ENCODE data around the gene MINAR1.

Gene MINAR1

DNA sequence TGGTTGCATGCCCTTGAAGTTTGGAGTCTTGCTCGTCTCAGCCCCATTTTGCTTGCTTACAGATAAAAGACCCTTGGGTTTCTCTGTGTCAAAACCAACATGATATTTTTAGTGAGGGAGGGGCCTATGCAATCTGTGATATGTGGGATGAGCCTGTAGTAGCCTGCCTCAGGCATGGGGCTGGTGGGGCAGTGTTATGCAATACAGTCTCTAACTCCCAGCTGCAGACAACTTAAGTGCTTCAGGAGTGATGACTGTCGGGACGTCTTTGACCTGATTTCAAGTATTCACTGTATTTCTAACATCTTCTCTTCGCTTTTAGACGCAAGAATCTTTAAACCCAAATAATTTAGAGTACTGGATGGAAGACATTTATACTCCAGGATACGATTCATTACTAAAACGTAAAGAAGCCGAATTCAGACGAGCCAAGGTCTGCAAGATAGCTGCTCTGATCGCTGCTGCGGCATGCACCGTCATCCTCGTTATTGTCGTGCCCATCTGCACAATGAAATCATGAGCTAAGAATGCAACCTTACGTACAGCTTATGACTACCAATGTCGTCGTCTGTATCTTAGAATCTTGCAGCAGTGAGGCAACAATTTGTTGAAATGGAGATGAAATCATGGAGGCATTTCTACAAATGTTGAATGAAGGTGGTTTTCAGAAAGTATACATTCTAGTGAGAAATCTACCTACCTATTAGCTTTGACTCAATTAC is 35.9 kb downstream of the MINAR1 start:
- TF ChIP-seq CTCF (IDR thresholded peaks at IDR 0.05): no peak
- Histone ChIP-seq H3K27me3 (no peaks in the 10 kb centered on the region), H3K27ac (no peak overlapping the region), H3K36me3 (no peaks in the 10 kb centered on the region), H3K4me1 (no peaks in the 10 kb centered on the region), H3K4me3 (no peak overlapping the region), H3K9me3 (no peaks in the 10 kb centered on the region)
- DNase-seq: no peak
- intact Hi-C loops (cut with DNase I; ENCODE audit: low total_unique reads): no loop called here

GRCh38 chr15:79472446-79472845 is 40.3 kb downstream of the MINAR1 start:
- H3K4me1 ChIP-seq: no peaks in the 10 kb centered on the region
- no peaks in the 10 kb centered on the region for H3K9me3 ChIP-seq
- DNase-seq: no peak
- no peak overlapping the region for H3K4me3 ChIP-seq
- TF ChIP-seq CTCF (IDR thresholded peaks at IDR 0.05): no peak
- H3K27me3 ChIP-seq: no peaks in the 10 kb centered on the region
- H3K36me3 ChIP-seq: no peaks in the 10 kb centered on the region
- intact Hi-C loops (cut with DNase I; ENCODE audit: low total_unique reads): no loop called here
- no peak overlapping the region for H3K27ac ChIP-seq

GRCh38 chr15:79474252-79474651 is 42.1 kb downstream of the MINAR1 start:
- DNase-seq: no peak
- no peak for TF ChIP-seq CTCF (IDR thresholded peaks at IDR 0.05)
- intact Hi-C loops (cut with DNase I; ENCODE audit: low total_unique reads): no loop called here
- H3K27me3 ChIP-seq: no peaks in the 10 kb centered on the region
- no peaks in the 10 kb centered on the region for H3K9me3 ChIP-seq
- H3K4me1 ChIP-seq: no peaks in the 10 kb centered on the region
- H3K4me3 ChIP-seq: no peak overlapping the region
- no peak overlapping the region for H3K27ac ChIP-seq
- no peaks in the 10 kb centered on the region for H3K36me3 ChIP-seq

GRCh38 chr15:79475306-79475705 is 43.2 kb downstream of the MINAR1 start:
- no peaks in the 10 kb centered on the region for H3K9me3 ChIP-seq

GRCh38 chr15:79478108-79478507 is 46.0 kb downstream of the MINAR1 start:
- Histone ChIP-seq H3K4me1 (no peaks in the 10 kb centered on the region), H3K36me3 (no peaks in the 10 kb centered on the region), H3K27ac (no peak overlapping the region), H3K4me3 (no peak overlapping the region), H3K9me3 (no peaks in the 10 kb centered on the region), H3K27me3 (no peaks in the 10 kb centered on the region)
- TF ChIP-seq CTCF (IDR thresholded peaks at IDR 0.05): no peak
- DNase-seq: no peak
- intact Hi-C loops (cut with DNase I; ENCODE audit: low total_unique reads): no loop called here

More at GRCh38 chr15:79475306-79475705, 43.2 kb downstream of the MINAR1 start:
- Histone ChIP-seq H3K4me3 (no peak overlapping the region), H3K4me1 (no peaks in the 10 kb centered on the region), H3K27ac (no peak overlapping the region), H3K36me3 (no peaks in the 10 kb centered on the region), H3K27me3 (no peaks in the 10 kb centered on the region)
- DNase-seq: no peak
- TF ChIP-seq CTCF (IDR thresholded peaks at IDR 0.05): no peak
- intact Hi-C loops (cut with DNase I; ENCODE audit: low total_unique reads): no loop called here

- no peak overlapping the region for H3K27ac ChIP-seq
- H3K9me3 ChIP-seq: no peaks in the 10 kb centered on the region
- no peak overlapping the region for H3K4me3 ChIP-seq
- no peak for DNase-seq
- no peaks in the 10 kb centered on the region for H3K27me3 ChIP-seq
- H3K36me3 ChIP-seq: no peaks in the 10 kb centered on the region
- intact Hi-C loops (cut with DNase I; ENCODE audit: low total_unique reads): no loop called here
- TF ChIP-seq CTCF (IDR thresholded peaks at IDR 0.05): no peak
- H3K4me1 ChIP-seq: no peaks in the 10 kb centered on the region
Measured at GRCh38 chr15:79479616-79480015, 47.5 kb downstream of the MINAR1 start.
